IPS DF 6.9 (cell line): ENCODE measurements around the gene IKZF3.
"Not testable (repeated sequence)": the region's sequence is repeated elsewhere in the genome, so short reads cannot be mapped to it uniquely, and the experiment has no call there.

Source experiments
- DNase-seq: peaks from one replicate; pipeline ENCODE4 v3.0.0-alpha.2; 2013; ENCODE audit warnings: low read depth, low spot score
- H3K27ac ChIP-seq: one replicate; pipeline ENCODE4 v1.5.1; 2013; ENCODE audit warnings: low read length, control low read depth
- H3K27me3 ChIP-seq: 2 replicates; pipeline ENCODE4 v1.6.1; 2013; ENCODE audit warnings: mild to moderate bottlenecking, low read length; ENCODE audit not compliant: control insufficient read depth, insufficient read depth
- H3K36me3 ChIP-seq: 2 replicates; pipeline ENCODE4 v1.6.1; 2013; ENCODE audit warnings: low read length; ENCODE audit not compliant: control insufficient read depth, insufficient read depth
- H3K4me1 ChIP-seq: 2 replicates; pipeline ENCODE4 v1.6.1; 2013; ENCODE audit warnings: low read length; ENCODE audit not compliant: control insufficient read depth, insufficient read depth
- H3K4me3 ChIP-seq: 2 replicates; pipeline ENCODE4 v1.5.1; 2013; ENCODE audit warnings: mild to moderate bottlenecking, low read length
- H3K9me3 ChIP-seq: 2 replicates; pipeline ENCODE4 v1.6.1; 2013; ENCODE audit warnings: low read length, inconsistent platforms; ENCODE audit not compliant: control insufficient read depth, insufficient read depth
- WGBS: extraction: QIAGEN DNeasy Blood & Tissue Kit; methylation state at CpG from one replicate; pipeline ENCODE4 v1.1.7; 2013; ENCODE audit warnings: mixed read lengths, missing lambda C conversion rate; ENCODE audit not compliant: insufficient read length, insufficient coverage; 5-methylcytosine and 5-hydroxymethylcytosine counted together

IKZF3 gene

DNA sequence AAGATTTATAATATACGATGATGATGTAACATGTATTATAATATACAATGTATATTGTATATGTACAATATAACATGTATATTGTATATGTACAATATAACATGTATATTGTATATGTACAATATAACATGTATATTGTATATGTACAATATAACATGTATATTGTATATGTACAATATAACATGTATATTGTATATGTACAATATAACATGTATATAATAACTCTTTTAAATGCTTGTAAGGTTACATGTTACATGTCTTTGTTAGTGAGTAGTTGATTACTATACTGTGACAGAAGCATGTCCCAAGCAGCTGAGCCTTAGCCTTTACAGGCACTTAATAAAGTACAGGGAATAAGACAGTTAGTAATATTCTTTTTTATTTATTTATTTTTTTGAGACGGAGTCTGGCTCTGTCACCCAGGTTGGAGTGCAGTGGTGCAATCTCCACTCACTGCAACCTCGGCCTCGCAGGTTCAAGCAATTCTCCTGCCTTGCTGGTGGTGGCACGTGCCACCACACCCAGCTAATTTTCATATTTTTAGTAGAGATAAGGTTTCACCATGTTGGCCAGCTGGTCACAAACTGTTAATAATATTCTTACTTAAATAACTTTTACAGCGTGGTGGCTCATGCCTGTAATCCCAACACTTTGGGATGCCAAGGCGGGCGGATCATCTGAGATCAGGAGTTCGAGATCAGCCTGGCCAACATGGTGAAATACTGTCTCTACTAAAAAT lies 8.0 kb downstream of the IKZF3 start:
- not testable (repeated sequence) for DNase-seq, H3K27me3 ChIP-seq, H3K9me3 ChIP-seq, H3K36me3 ChIP-seq, H3K4me1 ChIP-seq, H3K27ac ChIP-seq, H3K4me3 ChIP-seq
- no CpG with 5 or more reads among the region's 9 CpGs for WGBS

DNA sequence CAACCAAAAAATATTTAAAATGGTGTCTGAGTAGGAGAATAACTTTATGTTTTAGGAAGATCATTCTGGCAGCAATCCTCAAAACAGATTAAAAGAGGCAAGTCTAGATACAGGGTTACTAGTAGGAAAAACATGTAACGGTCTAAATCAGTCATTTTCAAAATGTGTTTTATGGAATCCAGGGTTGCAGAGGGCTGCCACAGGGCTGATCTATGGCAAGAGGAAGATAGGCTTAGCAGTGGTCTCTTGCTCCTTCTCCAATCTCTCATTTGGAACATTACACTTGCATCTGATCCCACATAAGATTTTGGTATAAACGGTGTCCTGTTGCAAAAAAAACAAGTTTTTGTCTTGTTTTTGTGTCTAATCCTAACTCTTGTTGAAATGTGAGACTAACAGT lies 9.2 kb downstream of the IKZF3 start:
- no peaks in the 10 kb centered on the region for H3K4me1 ChIP-seq
- no peaks in the 10 kb centered on the region for H3K9me3 ChIP-seq
- WGBS: no CpG with 5 or more reads among the region's 2 CpGs
- H3K36me3 ChIP-seq: no peaks in the 10 kb centered on the region
- H3K4me3 ChIP-seq: no peak overlapping the region
- no peak overlapping the region for H3K27ac ChIP-seq
- no peak for DNase-seq
- H3K27me3 ChIP-seq: no peaks in the 10 kb centered on the region

DNA sequence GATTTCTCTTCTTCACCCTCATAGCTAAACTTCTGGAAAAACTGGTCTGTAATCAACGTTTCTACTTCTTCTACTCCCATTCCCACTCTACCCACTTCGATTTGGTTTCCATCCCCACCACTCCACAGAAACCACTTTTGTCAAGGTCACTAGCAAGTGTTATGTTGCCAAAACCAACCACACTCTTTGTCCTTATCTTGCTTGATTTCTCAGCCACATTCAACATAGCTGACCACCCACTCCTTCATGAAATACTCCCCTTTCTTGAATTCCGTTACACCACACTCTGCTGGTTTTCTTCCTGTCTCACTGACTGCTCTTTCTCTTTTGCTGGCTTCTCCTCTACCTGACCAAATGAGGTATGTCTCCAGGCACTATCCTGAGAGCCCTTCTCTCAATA lies 11.9 kb downstream of the IKZF3 start:
- Histone ChIP-seq H3K36me3 (no peaks in the 10 kb centered on the region), H3K27me3 (no peaks in the 10 kb centered on the region), H3K4me3 (no peak overlapping the region), H3K27ac (no peak overlapping the region), H3K4me1 (no peaks in the 10 kb centered on the region), H3K9me3 (no peaks in the 10 kb centered on the region)
- 100% methylated on average over 2 of the region's 3 CpGs for WGBS
- DNase-seq: no peak

DNA sequence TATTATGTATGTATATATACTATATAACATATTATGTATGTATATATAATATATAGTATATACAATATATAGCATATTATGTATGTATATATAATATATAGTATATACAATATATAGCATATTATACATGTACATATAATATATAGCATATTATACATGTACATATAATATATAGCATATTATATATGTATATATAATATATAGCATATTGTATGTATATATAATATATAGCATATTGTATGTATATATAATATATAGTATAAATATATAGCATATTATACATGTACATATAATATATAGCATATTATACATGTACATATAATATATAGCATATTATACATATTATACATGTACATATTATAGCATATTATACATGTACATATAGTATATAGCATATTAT lies 13.9 kb downstream of the IKZF3 start:
- H3K27me3 ChIP-seq, H3K36me3 ChIP-seq, H3K27ac ChIP-seq, H3K9me3 ChIP-seq, H3K4me3 ChIP-seq, H3K4me1 ChIP-seq, DNase-seq: not testable (repeated sequence)

DNA sequence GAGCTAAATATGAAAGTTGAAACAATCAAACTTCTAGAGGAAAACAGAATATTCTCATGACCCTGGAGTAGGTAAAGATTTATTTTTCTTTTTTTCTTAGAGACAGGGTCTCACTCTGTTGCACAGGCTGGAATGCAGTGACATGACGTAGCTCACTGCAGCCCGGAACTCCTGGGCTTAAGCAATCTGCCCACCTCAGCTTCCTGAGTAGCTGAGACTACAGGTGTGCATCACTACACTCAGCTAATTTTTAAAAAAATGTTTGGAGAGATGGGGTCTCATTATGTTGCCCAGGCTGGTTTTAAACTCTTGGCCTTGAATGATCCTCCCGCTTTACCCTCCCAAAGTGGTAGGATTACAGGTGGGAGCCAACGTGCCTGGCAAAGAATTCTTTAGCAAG lies 15.5 kb downstream of the IKZF3 start:
- WGBS: no CpG with 5 or more reads among the region's 4 CpGs
- no peaks in the 10 kb centered on the region for H3K4me1 ChIP-seq
- no peaks in the 10 kb centered on the region for H3K36me3 ChIP-seq
- no peak overlapping the region for H3K27ac ChIP-seq
- DNase-seq: no peak
- H3K4me3 ChIP-seq: no peak overlapping the region
- no peaks in the 10 kb centered on the region for H3K27me3 ChIP-seq
- no peaks in the 10 kb centered on the region for H3K9me3 ChIP-seq

DNA sequence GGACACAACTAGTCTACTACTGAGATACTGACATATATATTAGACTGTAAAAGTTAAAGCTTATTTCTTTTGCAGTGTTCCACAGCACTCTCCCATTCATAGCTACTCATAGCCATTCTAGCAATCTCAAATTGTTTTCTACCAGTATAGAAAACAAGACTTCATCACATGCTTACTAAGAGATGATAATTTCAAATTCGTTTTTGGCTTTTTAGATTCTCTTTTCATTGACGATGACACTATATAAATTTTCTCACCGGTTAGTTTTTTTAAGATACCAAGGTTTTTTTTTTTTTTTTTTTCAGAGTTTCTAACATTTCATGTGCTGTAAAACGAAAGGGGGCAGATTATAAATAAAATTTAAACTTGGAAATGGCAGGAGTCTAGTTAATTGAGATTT lies 17.9 kb downstream of the IKZF3 start:
- Histone ChIP-seq H3K4me1 (no peaks in the 10 kb centered on the region), H3K36me3 (no peaks in the 10 kb centered on the region)
- WGBS: no CpG with 5 or more reads among the region's 4 CpGs

DNA sequence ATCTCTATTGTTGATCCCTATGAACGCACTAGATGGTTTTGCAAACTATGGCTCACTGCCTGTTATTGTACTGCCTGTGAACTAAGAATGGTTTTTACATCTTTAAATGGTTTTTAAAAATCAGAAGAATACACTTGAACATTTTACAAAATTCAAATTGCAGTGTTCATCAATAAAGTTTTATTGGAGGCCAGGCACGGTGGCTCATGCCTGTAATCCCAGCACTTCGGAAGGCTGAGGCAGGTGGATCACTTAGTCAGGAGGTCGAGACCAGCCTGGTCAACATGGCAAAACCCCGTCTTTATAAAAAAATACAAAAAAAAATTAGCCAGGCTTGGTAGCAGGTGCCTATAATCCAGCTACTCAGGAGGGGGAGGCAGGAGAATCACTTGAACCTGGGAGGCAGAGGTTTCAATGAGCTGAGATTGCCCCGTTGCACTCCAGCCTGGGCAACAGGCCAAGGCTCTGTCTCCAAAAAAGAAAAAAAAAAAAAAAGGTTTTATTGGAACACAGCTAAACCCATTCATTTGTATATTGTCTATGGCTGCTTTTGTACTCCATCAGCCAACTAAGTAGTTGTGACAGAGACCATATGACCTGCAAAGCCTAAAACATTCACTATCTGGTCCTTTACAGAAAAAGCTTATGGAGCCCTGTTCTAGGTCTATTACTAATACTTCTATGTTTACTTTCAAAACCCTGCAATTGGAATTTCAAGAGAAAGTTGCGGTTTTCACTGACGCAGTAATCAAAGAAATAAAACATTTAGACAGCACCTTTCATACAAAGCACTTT lies 18.9 kb downstream of the IKZF3 start:
- no CpG with 5 or more reads among the region's 8 CpGs for WGBS
- Histone ChIP-seq H3K9me3 (no peaks in the 10 kb centered on the region), H3K36me3 (no peaks in the 10 kb centered on the region), H3K4me3 (no peak overlapping the region), H3K4me1 (no peaks in the 10 kb centered on the region), H3K27ac (no peak overlapping the region), H3K27me3 (no peaks in the 10 kb centered on the region)
- DNase-seq: no peak

More for the DNA sequence above, 17.9 kb downstream of the IKZF3 start:
- Histone ChIP-seq H3K27me3 (no peaks in the 10 kb centered on the region), H3K4me3 (no peak overlapping the region), H3K27ac (no peak overlapping the region), H3K9me3 (no peaks in the 10 kb centered on the region)
- DNase-seq: no peak

DNA sequence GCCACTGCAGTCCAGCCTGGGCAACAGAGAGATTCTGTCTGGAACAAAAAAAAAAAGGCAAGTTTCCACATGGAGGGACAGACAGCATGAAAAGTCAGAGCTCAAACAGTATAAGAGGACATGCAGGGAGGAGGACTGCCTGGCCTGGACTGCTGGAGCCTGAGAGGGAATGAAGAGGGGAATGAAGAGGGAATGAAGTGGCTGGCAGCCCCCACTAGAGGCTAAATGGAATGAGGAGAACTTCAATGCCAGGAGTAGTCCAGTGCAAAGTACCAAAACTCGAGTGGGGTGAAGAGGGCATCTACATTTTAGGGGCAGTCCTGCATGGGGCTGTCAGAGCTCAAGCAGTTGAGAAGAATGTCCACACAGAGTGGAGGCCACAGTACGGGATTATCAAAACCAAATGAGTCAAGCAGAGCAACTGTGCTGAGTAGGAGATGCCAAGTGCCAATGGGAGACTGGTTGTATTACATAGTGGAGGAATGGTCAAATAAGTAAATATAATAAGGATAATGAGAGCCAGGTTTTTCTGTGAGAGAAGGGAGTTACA lies 22.9 kb downstream of the IKZF3 start:
- H3K4me3 ChIP-seq: no peak overlapping the region
- no peaks in the 10 kb centered on the region for H3K9me3 ChIP-seq
- no peaks in the 10 kb centered on the region for H3K27me3 ChIP-seq
- DNase-seq: no peak
- no peaks in the 10 kb centered on the region for H3K36me3 ChIP-seq
- H3K27ac ChIP-seq: no peak overlapping the region
- WGBS: no CpG with 5 or more reads among the region's 2 CpGs
- H3K4me1 ChIP-seq: no peaks in the 10 kb centered on the region

DNA sequence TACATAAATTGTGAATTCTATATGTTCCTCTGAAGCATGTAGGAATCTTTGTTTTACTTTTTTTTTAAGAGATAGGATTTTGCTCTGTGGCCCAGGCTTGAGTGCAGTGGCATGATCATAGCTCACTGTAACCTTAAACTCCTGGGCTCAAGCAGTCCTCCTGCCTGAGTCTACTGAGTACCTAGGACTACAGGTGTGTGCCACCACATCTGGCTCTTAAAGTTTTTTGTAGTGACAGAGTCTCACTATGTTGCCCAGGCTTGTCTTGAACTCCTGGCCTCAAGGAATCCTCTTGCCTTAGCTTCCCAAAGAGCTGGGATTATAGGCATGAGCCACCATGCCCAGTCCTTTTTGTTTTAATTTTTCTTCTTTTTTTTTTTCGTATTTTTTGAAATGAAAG lies 25.3 kb downstream of the IKZF3 start:
- Histone ChIP-seq H3K27me3 (no peaks in the 10 kb centered on the region), H3K9me3 (no peaks in the 10 kb centered on the region), H3K27ac (no peak overlapping the region), H3K36me3 (no peaks in the 10 kb centered on the region), H3K4me3 (no peak overlapping the region), H3K4me1 (no peaks in the 10 kb centered on the region)
- no CpG with 5 or more reads among the region's 1 CpG for WGBS
- DNase-seq: no peak

DNA sequence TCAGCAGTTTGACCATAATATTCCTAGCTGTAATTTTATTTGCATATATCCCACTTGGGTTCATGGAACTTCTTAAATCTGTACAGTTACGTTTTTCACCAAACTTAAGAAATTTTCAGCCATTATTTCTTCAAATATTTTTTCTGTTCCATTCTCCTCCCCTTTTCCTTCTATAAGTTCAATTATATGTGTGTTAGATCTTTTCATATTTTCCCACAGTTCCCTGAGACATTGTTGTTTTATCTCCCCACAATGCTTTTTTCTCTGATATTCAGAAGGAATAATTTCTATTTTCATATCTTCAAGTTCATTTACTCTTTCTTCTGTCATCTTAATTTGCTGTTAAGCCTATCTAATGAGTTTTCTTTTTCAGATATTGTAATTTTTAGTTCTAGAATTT lies 26.1 kb downstream of the IKZF3 start:
- H3K27ac ChIP-seq: no peak overlapping the region
- no peaks in the 10 kb centered on the region for H3K9me3 ChIP-seq
- no CpG with 5 or more reads among the region's 1 CpG for WGBS
- H3K27me3 ChIP-seq: no peaks in the 10 kb centered on the region
- no peak overlapping the region for H3K4me3 ChIP-seq
- H3K4me1 ChIP-seq: no peaks in the 10 kb centered on the region
- DNase-seq: no peak
- no peaks in the 10 kb centered on the region for H3K36me3 ChIP-seq
